Stimulated activated CD4-positive, alpha-beta T cell treated with anti-CD3 and anti-CD28 coated beads, TNF-alpha, amount 100 ng/mL, for 48 hours (primary cell): Measurements from ENCODE around the gene PRKD2.
A peak's percentile ranks its signal among the peaks of the same experiment; 100 is the strongest.

Source experiments
- DNase-seq, 3 donors: peaks; one replicate each; pipeline ENCODE4 v3.0.0-alpha.2; 2020; ENCODE audit warnings: low read depth in 3 of 3

PRKD2 gene

GRCh38 chr19:46661020-46661731 is 55.7 kb downstream of the PRKD2 start, which contains the start of gene DACT3:
TSS of gene DACT3 (minus strand) at chr19:46661182. CDS start at chr19:46661064, 118 bp downstream.
- peak; percentile 100 for DNase-seq

GRCh38 chr19:46660551-46661019 is 56.3 kb downstream of the PRKD2 start:
- DNase-seq, result no peak

GRCh38 chr19:46660008-46660517 is 56.9 kb downstream of the PRKD2 start:
- DNase-seq, result no peak

GRCh38 chr19:46659151-46660007 is 57.5 kb downstream of the PRKD2 start:
- no peak for DNase-seq

GRCh38 chr19:46656541-46656940 is 60.4 kb downstream of the PRKD2 start:
- no peak for DNase-seq

GRCh38 chr19:46654621-46655152 is 62.2 kb downstream of the PRKD2 start:
- DNase-seq, result no peak

GRCh38 chr19:46650445-46650844 is 66.5 kb downstream of the PRKD2 start:
- no peak for DNase-seq

- DNase-seq, result no peak
Observed at GRCh38 chr19:46648961-46649960, 67.7 kb downstream of the PRKD2 start.

- no peak for DNase-seq
Observed at GRCh38 chr19:46648060-46648960, 68.6 kb downstream of the PRKD2 start.

GRCh38 chr19:46646402-46646801 is 70.5 kb downstream of the PRKD2 start:
- no peak for DNase-seq

GRCh38 chr19:46644720-46645119 is 72.2 kb downstream of the PRKD2 start:
- no peak for DNase-seq

- no peak for DNase-seq
Observed at GRCh38 chr19:46640656-46641055, 76.3 kb downstream of the PRKD2 start.

- no peak for DNase-seq
Observed at GRCh38 chr19:46639358-46640182, 77.3 kb downstream of the PRKD2 start.

GRCh38 chr19:46637224-46637623 is 79.7 kb downstream of the PRKD2 start:
- no peak for DNase-seq

GRCh38 chr19:46635920-46636761 is 80.8 kb downstream of the PRKD2 start, which contains the start of gene GNG8:
TSS of gene GNG8 (minus strand) at chr19:46636202. CDS start at chr19:46634682, 1,520 bp downstream.
- no peak for DNase-seq

GRCh38 chr19:46634656-46635218 is 82.2 kb downstream of the PRKD2 start:
- DNase-seq, result no peak

- peak; percentile 93 to 99 (median 95) for DNase-seq
Observed at GRCh38 chr19:46634045-46634655, 82.8 kb downstream of the PRKD2 start.
